DMS79 treated with DMSO at 0.1 percent for 48 hours (cell line): Measurements from ENCODE around the gene MFAP2.
"Not testable (repeated sequence)": the region's sequence is repeated elsewhere in the genome, so short reads cannot be mapped to it uniquely, and the experiment has no call there.

Experiments used
- DNase-seq: peaks from one replicate; lab custom pipeline; 2025; lab: John Stamatoyannopoulos, UW

Gene MFAP2

GRCh38 chr1:16929146-16930041 is 51.0 kb downstream of the MFAP2 start:
- DNase-seq, result not testable (repeated sequence)

- DNase-seq, result no peak
These were observed 52.5 kb downstream of the MFAP2 start for GRCh38 chr1:16927711-16928485.

- DNase-seq, result no peak
These were observed 53.2 kb downstream of the MFAP2 start for GRCh38 chr1:16927256-16927655.

GRCh38 chr1:16926491-16927073 is 53.8 kb downstream of the MFAP2 start:
- peak; percentile 100 for DNase-seq

GRCh38 chr1:16925635-16926490 is 54.6 kb downstream of the MFAP2 start:
- peak; percentile 74 for DNase-seq

- DNase-seq, result no peak
These were observed 55.4 kb downstream of the MFAP2 start for GRCh38 chr1:16924919-16925477.
